Kidney (tissue), 14 donors: ENCODE results near the gene MAN1A1. TPM values are rescaled to one million over a fixed set of nuclear protein-coding genes. Genes with fewer than 3 reads are reported as not detected.

Source experiments
- DNase-seq, 5 donors: peaks; one replicate each; pipeline ENCODE4 v3.0.0-alpha.2; 2013 to 2020
- FAIRE-seq: peaks from 2 replicates; lab custom pipeline; 2012; peaks lifted over from hg19 to GRCh38; lab: Jason Lieb, UNC
- H3K27ac ChIP-seq, 2 donors: one replicate each; pipeline ENCODE4 v1.7.0; 2013; ENCODE audit warnings: low read depth in 2 of 2, low read length in 2 of 2, inconsistent platforms in 1 of 2
- H3K27me3 ChIP-seq: one replicate; pipeline ENCODE4 v1.7.1; 2013; ENCODE audit warnings: low read length, inconsistent platforms; ENCODE audit not compliant: control insufficient read depth, insufficient read depth
- H3K36me3 ChIP-seq, 3 donors: one replicate each; pipeline versions ENCODE4 v1.7.0 to v1.7.1; 2013; ENCODE audit warnings: low read length in 3 of 3, control low read depth in 1 of 3, inconsistent platforms in 1 of 3; ENCODE audit not compliant: insufficient read depth in 3 of 3, control insufficient read depth in 2 of 3
- H3K4me1 ChIP-seq, 3 donors: one replicate each; pipeline versions ENCODE4 v1.7.0 to v1.7.1; 2013; ENCODE audit warnings: low read length in 3 of 3, inconsistent platforms in 1 of 3, low read depth in 1 of 3; ENCODE audit not compliant: control insufficient read depth in 2 of 3, insufficient read depth in 2 of 3
- H3K4me3 ChIP-seq, 3 donors: one replicate each; pipeline versions ENCODE4 v1.7.0 to v1.8.1; 2013; ENCODE audit warnings: low read length in 3 of 3, control low read depth in 1 of 3, inconsistent platforms in 1 of 3
- H3K9ac ChIP-seq, 3 donors: one replicate each; pipeline versions ENCODE4 v1.7.0 to v1.7.1; 2013; ENCODE audit warnings: low read length in 3 of 3, control low read depth in 1 of 3, inconsistent platforms in 1 of 3
- H3K9me3 ChIP-seq, 3 donors: one replicate each; pipeline versions ENCODE4 v1.7.0 to v1.7.1; 2013; ENCODE audit warnings: low read length in 3 of 3, control low read depth in 1 of 3, inconsistent platforms in 1 of 3; ENCODE audit not compliant: control insufficient read depth in 2 of 3, insufficient read depth in 1 of 3
- intact Hi-C: fragments of 100-400 bp; cut with DNase I; formaldehyde crosslinking; loops from one replicate; pipeline ENCODE4 v1.11.1; 2022
- polyA plus RNA-seq: library from polyadenylated mRNA; stranded (reverse); fragments of 350-450 nt; fragmentation: Illumina TruSeq; extraction: RNeasy Lipid Tissue Mini Kit (QIAGEN cat#74804); gene quantifications from one replicate; pipeline ENCODE4 v1.2.3, GENCODE V29; 2014; ENCODE audit warnings: low read depth, low replicate concordance; ENCODE audit not compliant: insufficient read depth
- total RNA-seq: library from RNA; stranded (reverse); fragmentation: NEBNext Ultra II Directional; extraction: Animal tissue kit (Norgen Biotek cat#: 25700); gene quantifications from one replicate; pipeline ENCODE4 v1.2.1, GENCODE V29; 2021
- TF ChIP-seq, protein P1 (sequence below): IDR thresholded peaks from 3 replicates; pipeline ENCODE4 v1.5.1; 2012; ENCODE audit warnings: mild to moderate bottlenecking, moderate library complexity, borderline replicate concordance; ENCODE audit not compliant: insufficient read depth; ENCODE audit errors: extremely low read depth
- donor health status: control.
- donor health status: control.
- donor health status: control.
- donor health status: control.
- donor health status: control.
- donor health status: DM: yes; HTN: yes; CAD: no.
- donor health status: Normal renal cell carcinoma (clear cell type).

Gene MAN1A1
- total and polyA plus RNA-seq, 2 donors from 2014 or later, result 30.4 to 68.5 TPM

DNA sequence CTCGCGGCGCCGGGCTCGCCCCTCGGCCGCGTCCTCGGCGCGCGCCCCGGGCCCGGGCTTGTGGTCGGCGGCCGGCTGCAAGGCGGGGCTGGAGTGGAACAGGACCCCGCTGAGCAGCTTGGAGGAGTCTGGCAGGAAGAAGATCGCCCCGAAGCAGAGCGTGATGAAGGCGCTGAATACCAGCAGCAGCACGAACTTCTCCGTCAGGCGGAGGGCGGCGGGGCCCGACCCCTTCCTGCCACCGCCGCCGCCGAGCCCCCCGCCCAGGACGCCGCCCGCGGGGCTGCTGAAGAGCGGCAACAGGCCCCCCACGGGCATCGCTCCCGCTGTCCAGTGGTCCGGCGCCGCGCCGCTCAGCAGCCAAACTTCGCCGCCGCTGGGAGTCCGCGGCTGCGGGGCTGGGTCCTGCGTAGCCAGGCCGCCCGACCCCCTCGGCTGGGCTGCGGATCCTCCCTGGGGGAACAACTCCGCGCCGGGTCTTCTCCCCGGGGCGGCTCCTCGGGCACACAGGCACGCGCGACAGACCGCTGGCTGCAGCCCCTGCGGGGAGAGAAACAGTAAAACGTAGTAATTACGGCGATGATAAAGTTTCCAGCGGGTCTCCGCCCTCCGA is 707 bp downstream of the MAN1A1 start:
- Histone ChIP-seq H3K36me3 (no peaks in the 10 kb centered on the region), H3K4me3 (peak overlapping the region; percentile 84 to 98 (median 93)), H3K9me3 (no peaks in the 10 kb centered on the region), H3K4me1 (peaks cover 0 to 5% (median 4%) of the 10 kb centered on the region in 3 donors), H3K9ac (peak overlapping the region; percentile 44 to 92 (median 86)), H3K27me3 (no peaks in the 10 kb centered on the region), H3K27ac (peak overlapping the region; percentile 88 to 94)
- DNase-seq (peak in 3 of 5 donors; percentile 54 to 61 (median 58)), FAIRE-seq (no peak)
- TF ChIP-seq, protein P1, sequence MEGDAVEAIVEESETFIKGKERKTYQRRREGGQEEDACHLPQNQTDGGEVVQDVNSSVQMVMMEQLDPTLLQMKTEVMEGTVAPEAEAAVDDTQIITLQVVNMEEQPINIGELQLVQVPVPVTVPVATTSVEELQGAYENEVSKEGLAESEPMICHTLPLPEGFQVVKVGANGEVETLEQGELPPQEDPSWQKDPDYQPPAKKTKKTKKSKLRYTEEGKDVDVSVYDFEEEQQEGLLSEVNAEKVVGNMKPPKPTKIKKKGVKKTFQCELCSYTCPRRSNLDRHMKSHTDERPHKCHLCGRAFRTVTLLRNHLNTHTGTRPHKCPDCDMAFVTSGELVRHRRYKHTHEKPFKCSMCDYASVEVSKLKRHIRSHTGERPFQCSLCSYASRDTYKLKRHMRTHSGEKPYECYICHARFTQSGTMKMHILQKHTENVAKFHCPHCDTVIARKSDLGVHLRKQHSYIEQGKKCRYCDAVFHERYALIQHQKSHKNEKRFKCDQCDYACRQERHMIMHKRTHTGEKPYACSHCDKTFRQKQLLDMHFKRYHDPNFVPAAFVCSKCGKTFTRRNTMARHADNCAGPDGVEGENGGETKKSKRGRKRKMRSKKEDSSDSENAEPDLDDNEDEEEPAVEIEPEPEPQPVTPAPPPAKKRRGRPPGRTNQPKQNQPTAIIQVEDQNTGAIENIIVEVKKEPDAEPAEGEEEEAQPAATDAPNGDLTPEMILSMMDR, result no peak
- intact Hi-C loops, result no loop called here

DNA sequence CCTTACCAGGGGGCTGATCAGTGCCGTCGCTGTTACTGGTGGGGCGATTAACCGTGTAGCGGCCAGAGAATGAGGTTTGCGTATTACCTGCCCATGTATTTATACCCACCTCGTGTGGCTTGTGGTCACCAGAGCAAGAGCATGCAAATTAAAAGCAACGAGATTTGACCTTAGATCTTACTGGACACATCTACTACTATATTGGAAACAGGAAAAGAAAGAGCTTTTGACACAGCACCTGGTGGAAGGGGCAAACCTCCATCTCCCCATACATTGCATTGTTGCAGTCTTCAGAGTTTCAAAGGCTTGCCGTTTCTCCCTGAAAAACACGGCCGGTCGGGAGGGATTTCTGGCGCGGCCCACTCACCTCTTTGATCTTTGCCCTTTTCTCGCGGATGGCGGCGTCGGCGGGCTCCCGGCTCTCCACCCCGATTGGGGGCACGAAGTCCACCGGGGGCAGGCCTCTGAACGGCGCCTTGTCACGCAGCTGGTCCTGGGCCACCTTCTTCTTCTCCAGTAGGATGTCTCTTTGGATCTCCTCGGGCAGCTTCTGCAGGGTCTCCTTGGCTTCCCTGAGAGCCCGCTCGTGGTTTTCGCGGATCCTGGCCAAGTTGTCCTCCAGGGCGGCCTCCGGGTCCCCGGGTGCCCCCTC is 1.3 kb downstream of the MAN1A1 start:
- Histone ChIP-seq H3K9me3 (no peaks in the 10 kb centered on the region), H3K36me3 (no peaks in the 10 kb centered on the region), H3K4me3 (peak overlapping the region; percentile 84 to 98 (median 93)), H3K27me3 (no peaks in the 10 kb centered on the region), H3K9ac (peak overlapping the region; percentile 61 to 92 (median 76)), H3K4me1 (peaks cover 0 to 10% (median 4%) of the 10 kb centered on the region in 3 donors), H3K27ac (peak overlapping the region; percentile 88 to 94)
- FAIRE-seq (no peak), DNase-seq (peak; percentile 45 to 76 (median 64))
- TF ChIP-seq, protein P1, result no peak
- intact Hi-C loops, result no loop called here

DNA sequence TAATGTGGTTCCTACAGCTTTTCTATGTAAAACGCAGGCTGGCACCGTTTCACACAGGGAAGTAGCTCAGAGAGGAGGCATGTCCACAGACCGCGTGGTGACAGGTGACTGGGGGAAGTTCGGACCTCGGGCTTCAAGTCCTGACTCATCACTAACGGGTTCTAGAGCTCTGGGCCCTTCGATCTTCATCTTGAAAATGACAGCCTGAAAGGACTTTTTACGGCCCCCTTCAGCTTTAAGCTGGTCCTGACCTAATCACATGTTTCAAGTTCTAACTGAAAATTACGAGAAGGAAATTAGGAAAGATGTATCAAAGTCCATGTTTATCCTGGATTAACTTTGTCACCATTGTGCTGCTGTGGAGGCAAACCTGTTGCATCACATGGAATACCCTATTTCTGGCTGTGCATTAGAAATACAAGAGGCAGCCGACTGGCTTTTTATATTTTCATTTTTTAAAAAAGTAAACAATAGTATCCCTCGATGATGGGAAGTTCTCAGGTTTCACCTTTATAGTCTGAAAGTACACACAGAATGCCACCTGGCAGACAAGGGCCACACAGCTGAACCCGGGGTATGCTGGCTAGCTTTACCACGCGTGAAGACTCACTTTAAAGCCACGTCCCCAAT is 2.0 kb downstream of the MAN1A1 start:
- H3K4me3 ChIP-seq, result peak overlapping the region; percentile 84 to 98 (median 93)
- H3K27ac ChIP-seq, result peak overlapping the region; percentile 88 to 94
- no peak for FAIRE-seq
- H3K27me3 ChIP-seq, result no peaks in the 10 kb centered on the region
- intact Hi-C loops, result no loop called here
- peak overlapping the region; percentile 61 to 92 (median 76) for H3K9ac ChIP-seq
- H3K36me3 ChIP-seq, result no peaks in the 10 kb centered on the region
- peaks cover 0 to 10% (median 4%) of the 10 kb centered on the region in 3 donors for H3K4me1 ChIP-seq
- peak in 2 of 5 donors; percentile 30 to 80 for DNase-seq
- no peaks in the 10 kb centered on the region for H3K9me3 ChIP-seq
- TF ChIP-seq, protein P1, result no peak
